ENCODE results near the gene RAF1. TPM values are rescaled to one million over a fixed set of nuclear protein-coding genes. Genes with fewer than 3 reads are reported as not detected.
A peak's percentile ranks its signal among the peaks of the same experiment; 100 is the strongest.

RAF1 gene
- total and polyA plus RNA-seq, 2 experiments from 2014 or later, result 39.5 to 123 TPM

DNA sequence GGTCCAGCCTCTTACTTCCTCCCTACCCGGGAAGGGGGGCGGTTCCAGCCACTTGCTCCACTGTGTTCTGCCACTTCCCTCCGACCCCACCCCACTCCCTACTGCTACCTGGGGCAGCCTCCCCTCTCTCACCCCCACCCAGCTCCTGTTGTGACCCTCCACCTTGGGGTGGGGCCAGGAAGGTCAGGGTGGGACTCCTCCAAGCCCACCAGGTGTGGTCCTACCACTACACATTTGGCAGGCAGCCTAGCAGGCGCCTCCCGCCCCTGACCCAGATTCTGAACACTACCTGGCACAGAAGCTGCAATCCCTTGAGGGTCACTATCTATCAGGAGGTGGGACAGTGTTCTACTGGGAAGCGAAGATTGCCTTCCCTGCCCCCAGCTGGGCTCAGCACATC is 13.7 kb upstream of the RAF1 start:
- no peak for ATAC-seq
- H3K27ac Mint-ChIP-seq, result no peak overlapping the region
- H3K9me2 ChIP-seq (ENCODE audit: insufficient read depth), result no peaks in the 10 kb centered on the region

More for the DNA sequence above, 13.7 kb upstream of the RAF1 start:
- Histone ChIP-seq H3K36me3 (ENCODE audit: insufficient read depth) (no peaks in the 10 kb centered on the region), H3K4me1 (ENCODE audit: insufficient read depth) (peaks cover 3% of the 10 kb centered on the region; the same call in 1 of the 2 replicates), H4K20me1 (replicated peaks; ENCODE audit: insufficient read depth) (no peaks in the 10 kb centered on the region), H3K79me2 (replicated peaks; ENCODE audit: insufficient read depth) (no peaks in the 10 kb centered on the region), H3K4me2 (no peak overlapping the region), H3F3A (replicated peaks; ENCODE audit: low read depth) (no peaks in the 10 kb centered on the region), H3K27ac (ENCODE audit: low read depth) (no peak overlapping the region), H3K27me3 (ENCODE audit: insufficient read depth) (no peaks in the 10 kb centered on the region), H3K4me3 (no peak overlapping the region), H2AFZ (peak overlapping the region; percentile 76)
- H3K27me3 Mint-ChIP-seq (ENCODE audit: insufficient read depth, low read depth, poor library complexity), result peaks cover 15% of the 10 kb centered on the region
- H3K9me3 Mint-ChIP-seq, result no peaks in the 10 kb centered on the region
- no peak overlapping the region; the same call in 2 of the 3 replicates for H3K4me3 Mint-ChIP-seq
- DNase-seq (ENCODE audit: low spot score), result no peak
- no peaks in the 10 kb centered on the region for H3K36me3 Mint-ChIP-seq (ENCODE audit: low read depth)
- no peak for TF ChIP-seq JUNB (IDR thresholded peaks at IDR 0.05; ENCODE audit: unreplicated experiment)
- no peak for TF ChIP-seq STAT1 (IDR thresholded peaks at IDR 0.05; ENCODE audit: unreplicated experiment)
- TF ChIP-seq, protein P1, sequence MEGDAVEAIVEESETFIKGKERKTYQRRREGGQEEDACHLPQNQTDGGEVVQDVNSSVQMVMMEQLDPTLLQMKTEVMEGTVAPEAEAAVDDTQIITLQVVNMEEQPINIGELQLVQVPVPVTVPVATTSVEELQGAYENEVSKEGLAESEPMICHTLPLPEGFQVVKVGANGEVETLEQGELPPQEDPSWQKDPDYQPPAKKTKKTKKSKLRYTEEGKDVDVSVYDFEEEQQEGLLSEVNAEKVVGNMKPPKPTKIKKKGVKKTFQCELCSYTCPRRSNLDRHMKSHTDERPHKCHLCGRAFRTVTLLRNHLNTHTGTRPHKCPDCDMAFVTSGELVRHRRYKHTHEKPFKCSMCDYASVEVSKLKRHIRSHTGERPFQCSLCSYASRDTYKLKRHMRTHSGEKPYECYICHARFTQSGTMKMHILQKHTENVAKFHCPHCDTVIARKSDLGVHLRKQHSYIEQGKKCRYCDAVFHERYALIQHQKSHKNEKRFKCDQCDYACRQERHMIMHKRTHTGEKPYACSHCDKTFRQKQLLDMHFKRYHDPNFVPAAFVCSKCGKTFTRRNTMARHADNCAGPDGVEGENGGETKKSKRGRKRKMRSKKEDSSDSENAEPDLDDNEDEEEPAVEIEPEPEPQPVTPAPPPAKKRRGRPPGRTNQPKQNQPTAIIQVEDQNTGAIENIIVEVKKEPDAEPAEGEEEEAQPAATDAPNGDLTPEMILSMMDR (conservative IDR thresholded peaks at IDR 0.05; ENCODE audit: low read depth in 2 of 2), result no peak
- TF ChIP-seq ZNF114 (CRISPR knock-in tag; IDR thresholded peaks at IDR 0.05), result no peak
- no peak for TF ChIP-seq CREB1 (CRISPR knock-in tag; IDR thresholded peaks at IDR 0.05; ENCODE audit: low read depth)
- TF ChIP-seq ZNF331 (CRISPR knock-in tag; IDR thresholded peaks at IDR 0.05; ENCODE audit: low read depth), result no peak
- no peak for TF ChIP-seq EZH2phosphoT487 (IDR thresholded peaks at IDR 0.05; ENCODE audit: unreplicated experiment)
- TF ChIP-seq POLR2AphosphoS5 (IDR thresholded peaks at IDR 0.05; ENCODE audit: low read depth), result no peak
- no peak for TF ChIP-seq NANOG (IDR thresholded peaks at IDR 0.05; ENCODE audit: borderline replicate concordance)
- TF ChIP-seq, protein P2, sequence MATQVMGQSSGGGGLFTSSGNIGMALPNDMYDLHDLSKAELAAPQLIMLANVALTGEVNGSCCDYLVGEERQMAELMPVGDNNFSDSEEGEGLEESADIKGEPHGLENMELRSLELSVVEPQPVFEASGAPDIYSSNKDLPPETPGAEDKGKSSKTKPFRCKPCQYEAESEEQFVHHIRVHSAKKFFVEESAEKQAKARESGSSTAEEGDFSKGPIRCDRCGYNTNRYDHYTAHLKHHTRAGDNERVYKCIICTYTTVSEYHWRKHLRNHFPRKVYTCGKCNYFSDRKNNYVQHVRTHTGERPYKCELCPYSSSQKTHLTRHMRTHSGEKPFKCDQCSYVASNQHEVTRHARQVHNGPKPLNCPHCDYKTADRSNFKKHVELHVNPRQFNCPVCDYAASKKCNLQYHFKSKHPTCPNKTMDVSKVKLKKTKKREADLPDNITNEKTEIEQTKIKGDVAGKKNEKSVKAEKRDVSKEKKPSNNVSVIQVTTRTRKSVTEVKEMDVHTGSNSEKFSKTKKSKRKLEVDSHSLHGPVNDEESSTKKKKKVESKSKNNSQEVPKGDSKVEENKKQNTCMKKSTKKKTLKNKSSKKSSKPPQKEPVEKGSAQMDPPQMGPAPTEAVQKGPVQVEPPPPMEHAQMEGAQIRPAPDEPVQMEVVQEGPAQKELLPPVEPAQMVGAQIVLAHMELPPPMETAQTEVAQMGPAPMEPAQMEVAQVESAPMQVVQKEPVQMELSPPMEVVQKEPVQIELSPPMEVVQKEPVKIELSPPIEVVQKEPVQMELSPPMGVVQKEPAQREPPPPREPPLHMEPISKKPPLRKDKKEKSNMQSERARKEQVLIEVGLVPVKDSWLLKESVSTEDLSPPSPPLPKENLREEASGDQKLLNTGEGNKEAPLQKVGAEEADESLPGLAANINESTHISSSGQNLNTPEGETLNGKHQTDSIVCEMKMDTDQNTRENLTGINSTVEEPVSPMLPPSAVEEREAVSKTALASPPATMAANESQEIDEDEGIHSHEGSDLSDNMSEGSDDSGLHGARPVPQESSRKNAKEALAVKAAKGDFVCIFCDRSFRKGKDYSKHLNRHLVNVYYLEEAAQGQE (IDR thresholded peaks at IDR 0.05; ENCODE audit: unreplicated experiment), result no peak
- TF ChIP-seq, protein P3, sequence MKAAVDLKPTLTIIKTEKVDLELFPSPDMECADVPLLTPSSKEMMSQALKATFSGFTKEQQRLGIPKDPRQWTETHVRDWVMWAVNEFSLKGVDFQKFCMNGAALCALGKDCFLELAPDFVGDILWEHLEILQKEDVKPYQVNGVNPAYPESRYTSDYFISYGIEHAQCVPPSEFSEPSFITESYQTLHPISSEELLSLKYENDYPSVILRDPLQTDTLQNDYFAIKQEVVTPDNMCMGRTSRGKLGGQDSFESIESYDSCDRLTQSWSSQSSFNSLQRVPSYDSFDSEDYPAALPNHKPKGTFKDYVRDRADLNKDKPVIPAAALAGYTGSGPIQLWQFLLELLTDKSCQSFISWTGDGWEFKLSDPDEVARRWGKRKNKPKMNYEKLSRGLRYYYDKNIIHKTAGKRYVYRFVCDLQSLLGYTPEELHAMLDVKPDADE (IDR thresholded peaks at IDR 0.05), result no peak
- no peak for TF ChIP-seq EZH2 (IDR thresholded peaks at IDR 0.05; ENCODE audit: low read depth, unreplicated experiment)
- H3K4me1 Mint-ChIP-seq, result peaks cover 32% of the 10 kb centered on the region
